Mucosa of rectum (tissue), 2 donors: ENCODE results near the gene CHURC1.

Experiments
- H3K27ac ChIP-seq, 2 donors: one replicate each; pipeline ENCODE4 v1.7.0; 2013; ENCODE audit warnings: inconsistent platforms in 2 of 2, low read depth in 2 of 2, low read length in 2 of 2
- H3K27me3 ChIP-seq, 2 donors: one replicate each; pipeline ENCODE4 v1.7.0; 2013; ENCODE audit warnings: low read length in 2 of 2; ENCODE audit not compliant: control insufficient read depth in 2 of 2, insufficient read depth in 2 of 2
- H3K36me3 ChIP-seq, 2 donors: one replicate each; pipeline ENCODE4 v1.7.0; 2013; ENCODE audit warnings: low read length in 2 of 2; ENCODE audit not compliant: control insufficient read depth in 2 of 2, insufficient read depth in 2 of 2
- H3K4me1 ChIP-seq, 2 donors: one replicate each; pipeline ENCODE4 v1.7.0; 2013; ENCODE audit warnings: low read length in 2 of 2, mild to moderate bottlenecking in 1 of 2; ENCODE audit not compliant: control insufficient read depth in 2 of 2, insufficient read depth in 2 of 2
- H3K4me3 ChIP-seq, 2 donors: one replicate each; pipeline ENCODE4 v1.7.0; 2013; ENCODE audit warnings: low read length in 2 of 2
- H3K9ac ChIP-seq, 2 donors: one replicate each; pipeline ENCODE4 v1.7.0; 2013; ENCODE audit warnings: low read length in 2 of 2, low read depth in 1 of 2, mild to moderate bottlenecking in 1 of 2
- H3K9me3 ChIP-seq, 2 donors: one replicate each; pipeline ENCODE4 v1.7.0; 2013; ENCODE audit warnings: low read length in 2 of 2; ENCODE audit not compliant: control insufficient read depth in 2 of 2
- donor health status: healthy.
- donor health status: Normal muscosa, but diverticular disease.

The CHURC1 gene

GRCh38 chr14:64877846-64878245, 36.4 kb upstream of the CHURC1 start:
- Histone ChIP-seq H3K27me3 (peaks cover 19 to 22% of the 10 kb centered on the region in 2 donors), H3K9ac (no peak overlapping the region), H3K36me3 (no peaks in the 10 kb centered on the region), H3K4me3 (no peak overlapping the region), H3K9me3 (no peaks in the 10 kb centered on the region), H3K27ac (no peak overlapping the region), H3K4me1 (peaks cover 0 to 3% of the 10 kb centered on the region in 2 donors)

- H3K27me3 ChIP-seq = peaks cover 19 to 22% of the 10 kb centered on the region in 2 donors
- H3K36me3 ChIP-seq = no peaks in the 10 kb centered on the region
- peaks cover 0 to 3% of the 10 kb centered on the region in 2 donors for H3K4me1 ChIP-seq
- H3K27ac ChIP-seq = no peak overlapping the region
- no peak overlapping the region for H3K9ac ChIP-seq
- H3K4me3 ChIP-seq = peak overlapping the region; percentile 48 to 65
- H3K9me3 ChIP-seq = no peaks in the 10 kb centered on the region
Measured at GRCh38 chr14:64878837-64879634, 35.2 kb upstream of the CHURC1 start.

- Histone ChIP-seq H3K9ac (peak within 1 kb of the TSS in 1 of 2 donors; percentile 47), H3K4me3 (peak within 1 kb of the TSS; percentile 65), H3K36me3 (no peaks in the 10 kb centered on the region), H3K4me1 (peaks cover 0 to 3% of the 10 kb centered on the region in 2 donors), H3K27me3 (peaks cover 19 to 22% of the 10 kb centered on the region in 2 donors), H3K27ac (no peak within 1 kb of the TSS), H3K9me3 (no peaks in the 10 kb centered on the region)
Measured at GRCh38 chr14:64879635-64880220, 34.5 kb upstream of the CHURC1 start, which contains the start of gene SPTB. TSS of gene SPTB (minus strand) at chr14:64879907. CDS start at chr14:64823094, 56,813 bp downstream.

GRCh38 chr14:64880221-64881121, 33.8 kb upstream of the CHURC1 start:
- Histone ChIP-seq H3K27ac (no peak overlapping the region), H3K4me3 (peak overlapping the region; percentile 65), H3K36me3 (no peaks in the 10 kb centered on the region), H3K9ac (peak overlapping the region in 1 of 2 donors; percentile 47), H3K9me3 (no peaks in the 10 kb centered on the region), H3K27me3 (peaks cover 19 to 22% of the 10 kb centered on the region in 2 donors), H3K4me1 (peaks cover 0 to 3% of the 10 kb centered on the region in 2 donors)

- Histone ChIP-seq H3K27ac (no peak overlapping the region), H3K27me3 (peaks cover 10 to 14% of the 10 kb centered on the region in 2 donors), H3K36me3 (no peaks in the 10 kb centered on the region), H3K9me3 (no peaks in the 10 kb centered on the region), H3K4me1 (no peaks in the 10 kb centered on the region), H3K9ac (no peak overlapping the region), H3K4me3 (no peak overlapping the region)
Measured at GRCh38 chr14:64885559-64885958, 28.7 kb upstream of the CHURC1 start.

- no peaks in the 10 kb centered on the region for H3K36me3 ChIP-seq
- H3K4me1 ChIP-seq = no peaks in the 10 kb centered on the region
- no peak overlapping the region for H3K9ac ChIP-seq
- H3K27me3 ChIP-seq = peaks cover 0 to 3% of the 10 kb centered on the region in 2 donors
- H3K4me3 ChIP-seq = no peak overlapping the region
- no peaks in the 10 kb centered on the region for H3K9me3 ChIP-seq
- no peak overlapping the region for H3K27ac ChIP-seq
Measured at GRCh38 chr14:64889352-64889751, 24.9 kb upstream of the CHURC1 start.

GRCh38 chr14:64891173-64891838, 22.9 kb upstream of the CHURC1 start:
- no peak overlapping the region for H3K27ac ChIP-seq
- no peak overlapping the region for H3K4me3 ChIP-seq
- H3K9me3 ChIP-seq = no peaks in the 10 kb centered on the region
- no peaks in the 10 kb centered on the region for H3K36me3 ChIP-seq
- H3K9ac ChIP-seq = no peak overlapping the region
- no peaks in the 10 kb centered on the region for H3K4me1 ChIP-seq
- peaks cover 0 to 3% of the 10 kb centered on the region in 2 donors for H3K27me3 ChIP-seq

- Histone ChIP-seq H3K36me3 (no peaks in the 10 kb centered on the region), H3K9ac (no peak overlapping the region), H3K4me1 (no peaks in the 10 kb centered on the region), H3K4me3 (no peak overlapping the region), H3K27me3 (peaks cover 0 to 3% of the 10 kb centered on the region in 2 donors), H3K9me3 (no peaks in the 10 kb centered on the region), H3K27ac (no peak overlapping the region)
Measured at GRCh38 chr14:64891839-64892375, 22.3 kb upstream of the CHURC1 start.

- Histone ChIP-seq H3K9ac (no peak overlapping the region), H3K36me3 (no peaks in the 10 kb centered on the region), H3K27ac (no peak overlapping the region), H3K4me1 (no peaks in the 10 kb centered on the region), H3K27me3 (peaks cover 0 to 2% of the 10 kb centered on the region in 2 donors), H3K4me3 (no peak overlapping the region), H3K9me3 (no peaks in the 10 kb centered on the region)
Measured at GRCh38 chr14:64899958-64900357, 14.3 kb upstream of the CHURC1 start.
